ENCODE measurements around the gene NAT14. TPM values are rescaled to one million over a fixed set of nuclear protein-coding genes. Genes with fewer than 3 reads are reported as not detected.

The NAT14 gene, protein sequence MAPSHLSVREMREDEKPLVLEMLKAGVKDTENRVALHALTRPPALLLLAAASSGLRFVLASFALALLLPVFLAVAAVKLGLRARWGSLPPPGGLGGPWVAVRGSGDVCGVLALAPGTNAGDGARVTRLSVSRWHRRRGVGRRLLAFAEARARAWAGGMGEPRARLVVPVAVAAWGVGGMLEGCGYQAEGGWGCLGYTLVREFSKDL
- total RNA-seq: 19.1 and 29.9 TPM in 2 replicates

DNA sequence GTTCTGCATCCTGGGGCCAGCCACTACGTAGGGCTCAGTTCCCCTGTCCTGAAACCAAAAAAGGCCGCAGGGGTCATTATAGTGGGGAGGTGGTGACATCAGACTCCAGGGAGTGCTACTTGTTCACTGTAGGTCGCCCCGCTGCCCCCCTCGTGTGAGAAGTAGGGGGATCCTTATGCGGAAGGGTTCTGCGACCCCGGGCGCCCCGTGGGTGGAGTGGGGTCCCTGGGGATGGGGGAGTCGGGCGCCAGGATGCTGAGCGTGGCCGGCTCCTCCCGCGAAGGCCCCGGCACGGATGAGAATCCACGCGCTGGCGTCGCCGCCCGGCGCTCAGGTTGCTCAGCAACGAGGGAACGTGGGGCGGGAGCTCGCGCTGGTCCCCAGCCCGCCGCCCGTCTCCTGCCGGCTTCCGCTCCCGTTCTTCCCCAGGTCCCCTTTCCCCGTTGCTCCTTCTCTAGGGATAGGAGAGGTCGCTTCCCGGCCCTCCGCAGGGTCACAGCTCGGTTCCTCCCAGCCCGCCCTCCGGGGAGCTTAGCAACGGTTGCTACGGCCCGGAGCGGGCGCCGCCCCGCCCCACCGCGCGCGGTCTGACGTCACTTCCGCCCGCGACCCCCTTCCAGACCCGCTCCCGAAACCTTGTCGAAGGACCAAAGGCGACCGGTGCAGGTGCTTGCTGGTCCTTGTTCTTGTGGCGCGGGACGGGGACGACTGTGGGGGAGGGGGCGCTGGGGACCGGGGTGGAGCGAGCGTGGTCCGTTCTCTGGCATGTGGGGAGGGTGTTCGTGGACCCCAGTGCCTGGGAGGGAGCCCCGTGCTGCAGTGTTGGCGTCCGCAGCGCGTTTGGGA, at the start of gene NAT14:
TSS of gene NAT14 (plus strand) at position 596 of the 846 bp plus-strand sequence. CDS start 521 bp downstream, outside the sequence.

DNA sequence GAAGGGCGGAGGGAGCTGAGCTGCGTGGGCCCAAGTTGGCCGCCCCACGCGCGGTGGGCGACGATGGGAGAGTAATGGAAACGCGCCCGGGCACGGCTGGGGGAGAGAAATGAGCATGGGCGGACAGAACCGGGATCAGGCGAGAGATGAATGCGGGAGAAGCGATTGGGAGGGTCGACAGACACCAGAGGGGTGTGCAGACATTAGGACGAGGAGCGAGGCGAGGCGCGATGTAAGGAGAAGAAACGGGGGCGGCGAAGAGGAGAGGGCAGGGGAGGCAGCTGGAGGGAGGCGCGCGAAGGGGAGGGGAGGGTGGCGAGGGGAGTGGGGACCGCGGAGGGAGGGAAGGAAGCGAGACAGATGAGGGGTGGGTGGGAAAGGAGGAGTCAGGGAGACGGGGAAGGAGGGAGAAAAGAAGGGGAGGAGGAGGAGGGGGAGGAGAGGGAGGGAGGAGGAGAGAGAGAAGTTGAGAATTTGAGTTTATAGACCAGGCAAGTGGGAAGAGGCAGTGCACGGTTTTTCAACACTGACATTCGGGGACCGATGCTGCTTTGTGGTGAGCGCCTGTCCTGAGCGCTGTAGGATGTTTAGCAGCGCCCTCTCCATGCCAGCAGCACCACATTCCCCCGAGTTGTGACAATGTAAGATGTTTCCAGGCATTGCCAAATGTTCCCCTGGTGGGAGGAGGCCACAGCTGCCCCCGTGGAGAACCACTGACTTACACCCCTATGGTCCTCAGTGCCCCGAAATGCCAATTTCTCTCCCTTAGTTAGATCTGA, 41.8 kb upstream of the NAT14 start, which contains the start of gene SHISA7:
TSS of gene SHISA7 (minus strand) at position 256 of the 779 bp plus-strand sequence. CDS start 437 bp downstream, outside the sequence.

DNA sequence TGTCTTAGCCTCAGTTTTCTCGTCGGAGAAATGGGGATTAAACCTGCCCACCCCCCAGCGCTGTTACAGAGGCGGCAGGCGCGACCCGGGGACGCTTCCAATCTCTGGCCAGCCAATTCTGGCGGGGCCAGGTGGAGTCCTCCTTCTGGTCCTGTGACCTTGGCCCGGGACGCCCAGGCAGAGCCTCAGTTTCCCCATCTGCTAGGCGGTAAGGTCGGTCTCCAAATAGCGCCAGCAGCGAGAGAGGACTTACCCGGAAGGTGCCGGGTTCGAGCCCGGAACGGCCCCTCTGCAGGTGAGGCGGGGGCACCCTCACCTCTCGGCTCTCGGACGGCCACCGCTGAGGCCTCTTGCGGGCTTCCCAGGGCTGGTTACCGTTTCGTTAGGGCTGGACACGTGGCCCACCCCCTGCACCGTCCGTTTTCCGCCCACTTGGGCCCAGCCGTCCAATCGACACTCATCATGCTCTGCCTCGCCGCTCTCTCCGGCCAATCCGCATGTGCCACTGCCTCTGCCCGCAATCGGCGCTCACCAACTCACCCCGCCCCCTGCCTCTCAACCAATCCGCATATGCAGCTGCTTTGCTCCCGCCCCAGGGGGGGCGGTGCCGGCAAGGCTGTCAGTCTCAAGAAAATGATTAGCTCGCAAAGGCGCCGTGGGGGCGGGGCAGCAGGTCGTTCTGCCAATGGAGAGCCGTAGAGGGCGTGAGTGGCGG, 23.6 kb upstream of the NAT14 start, which contains the start of gene ISOC2:
TSS of gene ISOC2 (minus strand) at position 384 of the 715 bp plus-strand sequence. CDS start 5,156 bp downstream, outside the sequence.

DNA sequence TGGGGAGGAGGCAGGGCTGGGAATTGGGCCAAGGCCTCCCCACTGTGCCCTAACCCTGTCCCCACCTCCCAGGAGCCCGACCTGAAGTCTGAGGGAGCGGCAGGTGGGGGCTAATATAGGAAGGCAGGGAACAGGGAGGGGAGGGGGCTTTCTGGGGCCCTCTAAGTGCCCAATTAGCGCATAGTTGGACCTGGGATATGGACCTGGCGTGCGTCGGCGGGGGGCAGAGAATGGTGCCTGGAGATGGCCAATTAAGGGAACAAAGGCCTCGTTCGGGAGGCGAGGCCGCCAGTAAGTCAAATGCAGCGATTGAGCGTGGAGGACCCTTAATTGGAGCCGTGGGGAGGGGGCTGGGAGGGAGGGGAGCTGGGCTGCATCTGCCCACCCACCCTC, 20.3 kb upstream of the NAT14 start, which contains the start of gene C19orf85:
TSS of gene C19orf85 (minus strand) at position 90 of the 393 bp plus-strand sequence. CDS start 197 bp downstream, outside the sequence.

DNA sequence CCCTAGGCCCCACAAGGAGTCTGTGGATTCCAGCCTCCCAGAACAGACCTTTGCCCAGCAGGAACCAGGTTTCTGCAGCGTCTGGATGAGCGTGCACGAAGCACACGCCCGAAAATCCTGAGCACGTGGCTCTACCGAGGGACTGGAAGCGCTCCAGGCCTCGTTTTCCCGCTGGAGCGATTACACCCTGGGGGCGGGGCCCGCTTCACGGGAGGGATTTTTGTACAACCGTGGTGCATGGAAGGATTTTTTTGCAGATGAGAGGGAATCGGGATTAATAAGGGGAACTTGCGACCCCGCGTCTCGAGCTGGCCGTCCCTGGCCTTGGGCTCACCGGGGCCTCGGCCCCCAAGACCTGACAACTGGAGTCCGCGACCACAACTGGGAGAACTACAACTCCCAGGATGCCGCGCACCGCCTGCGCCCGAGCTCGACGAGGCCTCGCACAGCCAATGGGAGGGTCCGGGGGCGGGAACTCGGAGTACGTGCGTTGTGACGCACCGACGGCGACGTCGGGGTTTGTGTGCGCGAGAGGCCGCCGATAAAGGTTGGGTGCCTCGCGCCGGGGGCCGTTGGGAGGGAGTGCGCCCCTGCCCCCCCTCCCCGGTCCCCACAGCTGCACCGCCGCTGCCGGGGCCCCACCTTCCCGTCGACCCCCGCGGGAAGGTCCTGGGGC, 8.8 kb upstream of the NAT14 start, which contains the start of gene ZNF628:
TSS of gene ZNF628 (plus strand) at position 518 of the 676 bp plus-strand sequence. CDS start 3,294 bp downstream, outside the sequence.

DNA sequence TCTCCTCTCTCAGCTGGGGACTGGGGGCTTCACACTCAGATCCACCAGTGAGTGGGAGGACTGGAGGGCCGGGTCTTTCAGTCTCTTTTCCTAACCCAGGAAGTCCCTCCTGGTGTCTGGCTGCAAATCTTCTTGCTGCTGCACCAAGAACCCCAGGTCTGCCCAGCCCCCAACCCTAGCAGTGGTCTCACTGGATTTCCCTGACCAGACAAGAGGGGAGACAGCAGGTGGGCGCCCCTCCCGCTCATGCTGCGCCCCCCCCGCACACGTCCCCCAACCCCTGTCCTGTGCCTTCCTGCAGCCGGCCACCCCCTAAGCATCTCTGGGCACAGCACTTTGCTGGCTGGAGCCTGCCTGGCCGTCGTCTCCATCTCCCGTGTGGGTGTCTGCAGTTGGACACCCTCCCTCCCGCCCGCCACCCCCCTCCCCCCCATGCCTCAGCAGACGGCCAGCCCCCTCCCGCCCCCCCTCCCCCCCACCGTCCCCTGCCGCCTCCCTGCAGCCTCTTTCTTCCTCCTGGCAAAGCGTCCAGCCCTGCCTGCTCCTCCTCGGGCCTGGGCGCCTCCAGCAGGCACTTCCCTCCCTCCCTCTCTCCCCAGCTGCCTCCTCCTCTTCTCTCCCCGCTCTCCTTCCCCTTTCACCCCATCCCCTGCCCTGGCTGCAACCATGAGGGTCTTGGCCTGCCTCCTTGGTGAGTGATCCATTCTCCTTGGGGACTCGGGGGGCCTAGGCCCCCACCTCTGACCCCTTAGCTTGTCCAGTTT, 3.1 kb downstream of the NAT14 start, which contains the start of gene SSC5D:
TSS of gene SSC5D (plus strand) at position 513 of the 764 bp plus-strand sequence. CDS start at position 667, 154 bp downstream.

Other genes starting within 250 kb of the NAT14 start
- 34.7 and 45.9 TPM in 2 replicates for gene PPP6R1, start 226.2 kb upstream of the NAT14 start, total RNA-seq
- 32.7 and 45.6 TPM in 2 replicates for gene HSPBP1, start 205.1 kb upstream of the NAT14 start, total RNA-seq
- gene BRSK1, start 201.2 kb upstream of the NAT14 start, total RNA-seq: 7.0 and 9.2 TPM in 2 replicates
- not detected in 2 replicates for gene TMEM150B, start 159.8 kb upstream of the NAT14 start, total RNA-seq
- gene KMT5C, start 145.3 kb upstream of the NAT14 start, total RNA-seq: 6.5 and 12.1 TPM in 2 replicates
- gene COX6B2, start 130.5 kb upstream of the NAT14 start, total RNA-seq: not detected in 2 replicates
- not detected in 2 replicates for gene GARIN5B, start 121.9 kb upstream of the NAT14 start, total RNA-seq
- gene IL11, start 114.7 kb upstream of the NAT14 start, total RNA-seq: 6.9 and 8.5 TPM in 2 replicates
- 0.37 TPM in 1 of 2 replicates, not detected in the other for gene TMEM190, start 108.4 kb upstream of the NAT14 start, total RNA-seq
- gene TMEM238, start 100.9 kb upstream of the NAT14 start, total RNA-seq: 0.33 and 0.75 TPM in 2 replicates
- gene RPL28, start 99.3 kb upstream of the NAT14 start, total RNA-seq: 393 and 410 TPM in 2 replicates
- 268 and 487 TPM in 2 replicates for gene UBE2S, start 77.4 kb upstream of the NAT14 start, total RNA-seq
- not detected in 2 replicates for gene SHISA7, start 41.9 kb upstream of the NAT14 start, total RNA-seq
- 52.5 and 63.2 TPM in 2 replicates for gene ISOC2, start 23.5 kb upstream of the NAT14 start, total RNA-seq
- not detected in 2 replicates for gene C19orf85, start 20.4 kb upstream of the NAT14 start, total RNA-seq
- gene ZNF628, start 8.6 kb upstream of the NAT14 start, total RNA-seq: 1.5 and 1.9 TPM in 2 replicates
- gene SSC5D, start 3.2 kb downstream of the NAT14 start, total RNA-seq: 22.4 and 38.0 TPM in 2 replicates
- gene SBK2, start 51.9 kb downstream of the NAT14 start, total RNA-seq: 0.11 and 1.5 TPM in 2 replicates
- 0.12 TPM in 1 of 2 replicates, not detected in the other for gene SBK3, start 60.4 kb downstream of the NAT14 start, total RNA-seq
- 3.8 and 5.9 TPM in 2 replicates for gene ZNF579, start 95.7 kb downstream of the NAT14 start, total RNA-seq
- gene FIZ1, start 114.3 kb downstream of the NAT14 start, total RNA-seq: 2.7 and 3.0 TPM in 2 replicates
- gene ZNF524, start 115.1 kb downstream of the NAT14 start, total RNA-seq: 7.7 and 9.9 TPM in 2 replicates
- gene ZNF865, start 120.5 kb downstream of the NAT14 start, total RNA-seq: 1.00 and 1.2 TPM in 2 replicates
- gene ZNF784, start 139.4 kb downstream of the NAT14 start, total RNA-seq: 4.4 and 5.4 TPM in 2 replicates
- 4.1 and 4.2 TPM in 2 replicates for gene ZNF580, start 155.8 kb downstream of the NAT14 start, total RNA-seq
- gene ZNF581, start 158.5 kb downstream of the NAT14 start, total RNA-seq: 12.3 and 22.5 TPM in 2 replicates
- gene CCDC106, start 163.0 kb downstream of the NAT14 start, total RNA-seq: 2.5 and 8.5 TPM in 2 replicates
- 117 and 168 TPM in 2 replicates for gene U2AF2, start 169.8 kb downstream of the NAT14 start, total RNA-seq
- 79.4 and 112 TPM in 2 replicates for gene EPN1, start 190.0 kb downstream of the NAT14 start, total RNA-seq